ENCODE data around the gene SRSF6. TPM values are rescaled to one million over a fixed set of nuclear protein-coding genes. Genes with fewer than 3 reads are reported as not detected.
"Not testable (repeated sequence)": the region's sequence is repeated elsewhere in the genome, so short reads cannot be mapped to it uniquely, and the experiment has no call there.

Gene SRSF6
- 53.7 and 55.8 TPM in 2 replicates for total RNA-seq

- DNase-seq (ENCODE audit: low read depth, low spot score), result peak; percentile 63
These were observed at the start of gene SRSF6 for GRCh38 chr20:43457640-43458421. Gene SRSF6, plus strand, starts transcription at chr20:43457896. Its CDS starts 138 bp downstream, at chr20:43458034.

- DNase-seq (ENCODE audit: low read depth, low spot score), result no peak
These were observed 48.7 kb upstream of the SRSF6 start for GRCh38 chr20:43408848-43409576.

GRCh38 chr20:43409577-43409913 is 48.2 kb upstream of the SRSF6 start:
- no peak for DNase-seq (ENCODE audit: low read depth, low spot score)

- no peak for DNase-seq (ENCODE audit: low read depth, low spot score)
These were observed 41.9 kb upstream of the SRSF6 start for GRCh38 chr20:43415661-43416430.

- DNase-seq (ENCODE audit: low read depth, low spot score), result no peak
These were observed 41.0 kb upstream of the SRSF6 start for GRCh38 chr20:43416591-43417228.

- no peak for DNase-seq (ENCODE audit: low read depth, low spot score)
These were observed 37.5 kb upstream of the SRSF6 start for GRCh38 chr20:43420192-43420591.

- not testable (repeated sequence) for DNase-seq (ENCODE audit: low read depth, low spot score)
These were observed 36.8 kb upstream of the SRSF6 start for GRCh38 chr20:43420913-43421312.

- DNase-seq (ENCODE audit: low read depth, low spot score), result no peak
These were observed 31.5 kb upstream of the SRSF6 start for GRCh38 chr20:43426172-43426571.

GRCh38 chr20:43430265-43431133 is 27.2 kb upstream of the SRSF6 start:
- no peak for DNase-seq (ENCODE audit: low read depth, low spot score)

GRCh38 chr20:43431134-43431519 is 26.6 kb upstream of the SRSF6 start:
- no peak for DNase-seq (ENCODE audit: low read depth, low spot score)

GRCh38 chr20:43432498-43432897 is 25.2 kb upstream of the SRSF6 start:
- DNase-seq (ENCODE audit: low read depth, low spot score), result no peak

GRCh38 chr20:43433250-43433854 is 24.3 kb upstream of the SRSF6 start:
- DNase-seq (ENCODE audit: low read depth, low spot score), result no peak

- no peak for DNase-seq (ENCODE audit: low read depth, low spot score)
These were observed 23.1 kb upstream of the SRSF6 start for GRCh38 chr20:43434565-43434964.

GRCh38 chr20:43438578-43439316 is 18.9 kb upstream of the SRSF6 start:
- no peak for DNase-seq (ENCODE audit: low read depth, low spot score)

- DNase-seq (ENCODE audit: low read depth, low spot score), result no peak
These were observed 17.2 kb upstream of the SRSF6 start for GRCh38 chr20:43440531-43440930.

GRCh38 chr20:43442282-43442880 is 15.3 kb upstream of the SRSF6 start:
- DNase-seq (ENCODE audit: low read depth, low spot score), result no peak

- DNase-seq (ENCODE audit: low read depth, low spot score), result no peak
These were observed 13.6 kb upstream of the SRSF6 start for GRCh38 chr20:43444107-43444506.

GRCh38 chr20:43446361-43446879 is 11.3 kb upstream of the SRSF6 start:
- no peak for DNase-seq (ENCODE audit: low read depth, low spot score)

- not testable (repeated sequence) for DNase-seq (ENCODE audit: low read depth, low spot score)
These were observed 9.3 kb upstream of the SRSF6 start for GRCh38 chr20:43448431-43448747.
